Measurements from ENCODE around the gene ZNF502. TPM values are rescaled to one million over a fixed set of nuclear protein-coding genes. Genes with fewer than 3 reads are reported as not detected.

Gene ZNF502
- total and polyA plus RNA-seq, 2 of the 13 experiments (the other 11 are each of a cell fraction or from before 2014, with no cell fraction given): not detected

- TF ChIP-seq MIER2 (CRISPR knock-in tag; IDR thresholded peaks at IDR 0.05) (peak; percentile 85), FOXK2 (IDR thresholded peaks at IDR 0.05) (no peak), YY1 (IDR thresholded peaks at IDR 0.05; ENCODE audit: insufficient read depth, insufficient replicate concordance, low read depth, low read length) (peak; percentile 78), FOSL2 (CRISPR knock-in tag; IDR thresholded peaks at IDR 0.05) (peak; percentile 69), ZNF597 (CRISPR knock-in tag; IDR thresholded peaks at IDR 0.05) (no peak), POLR2G (IDR thresholded peaks at IDR 0.05; ENCODE audit: low read depth, low read length) (peak; percentile 95), MIER3 (CRISPR knock-in tag; IDR thresholded peaks at IDR 0.05; ENCODE audit: borderline replicate concordance) (no peak), ZNF639 (CRISPR knock-in tag; conservative IDR thresholded peaks at IDR 0.05) (peak; percentile 70), HES4 (CRISPR knock-in tag; IDR thresholded peaks at IDR 0.05; ENCODE audit: borderline replicate concordance) (peak; percentile 64; the same call in 1 of the 2 replicates), ZNF12 (CRISPR knock-in tag; IDR thresholded peaks at IDR 0.05) (peak; percentile 100), IKZF4 (CRISPR knock-in tag; IDR thresholded peaks at IDR 0.05; ENCODE audit: borderline replicate concordance, low read depth, not compliant biosample characterization) (peak; percentile 72), SATB2 (CRISPR knock-in tag; IDR thresholded peaks at IDR 0.05) (peak; percentile 75; the same call in 1 of the 2 replicates), KDM5A (IDR thresholded peaks at IDR 0.05; ENCODE audit: borderline replicate concordance, low read length) (peak; percentile 66; the same call in 1 of the 2 replicates), DZIP1 (CRISPR knock-in tag; IDR thresholded peaks at IDR 0.05) (no peak), ZNF460 (CRISPR knock-in tag; IDR thresholded peaks at IDR 0.05; ENCODE audit: borderline replicate concordance) (no peak), ZNF776 (CRISPR knock-in tag; IDR thresholded peaks at IDR 0.05) (peak; percentile 73), ONECUT2 (CRISPR knock-in tag; IDR thresholded peaks at IDR 0.05) (no peak), ZNF7 (CRISPR knock-in tag; IDR thresholded peaks at IDR 0.05) (no peak), NR1H2 (CRISPR knock-in tag; IDR thresholded peaks at IDR 0.05; ENCODE audit: borderline replicate concordance, low read depth) (no peak), SNAPC5 (CRISPR knock-in tag; IDR thresholded peaks at IDR 0.05; ENCODE audit: borderline replicate concordance) (0 out of 2 replicates have a peak, but pooled peaks have one; percentile 49), ZNF263 (CRISPR knock-in tag; IDR thresholded peaks at IDR 0.05) (peak; percentile 55; the same call in 1 of the 2 replicates), ZNF143 (CRISPR knock-in tag; IDR thresholded peaks at IDR 0.05) (peak; percentile 65; the same call in 1 of the 2 replicates)
Observed at GRCh38 chr3:44729384-44729910, 17.0 kb downstream of the ZNF502 start, which contains the start of gene ZNF501 (continued).

All from HepG2 (cell line).